IMR-90 (cell line): Measurements from ENCODE around the gene SAFB2.

Experiments
- CTCF ChIP-seq: conservative IDR thresholded peaks from 2 replicates; pipeline ENCODE4 v1.5.1; 2012; ENCODE audit warnings: mild to moderate bottlenecking, low read depth, low read length, improper control_type of control experiment
- ELK1 ChIP-seq: fragments of 150-350 bp; IDR thresholded peaks from 2 replicates; pipeline ENCODE4 v1.6.1; 2016; ENCODE audit warnings: low read depth, mild to moderate bottlenecking, low read length, moderate library complexity, borderline replicate concordance
- POLR2A ChIP-seq: IDR thresholded peaks from 2 replicates; pipeline ENCODE4 v1.6.1; 2012; ENCODE audit warnings: mild to moderate bottlenecking, low read depth, low read length
- RAD21 ChIP-seq: IDR thresholded peaks from 2 replicates; pipeline ENCODE4 v1.6.1; 2012; ENCODE audit warnings: low read length, improper control_type of control experiment
- SMC3 ChIP-seq: fragments of 150-350 bp; IDR thresholded peaks from 2 replicates; pipeline ENCODE4 v1.6.1; 2016; ENCODE audit warnings: low read depth, mild to moderate bottlenecking, antibody characterized with exemption, low read length, moderate library complexity
- USF2 ChIP-seq: fragments of 150-350 bp; IDR thresholded peaks from 2 replicates; pipeline ENCODE4 v1.6.1; 2017; ENCODE audit warnings: mild to moderate bottlenecking, antibody characterized with exemption, low read length, low read depth

- no peak for TF ChIP-seq POLR2A
- no peak for TF ChIP-seq CTCF
- no peak for TF ChIP-seq ELK1
- no peak for TF ChIP-seq SMC3
- no peak for TF ChIP-seq USF2
- TF ChIP-seq RAD21 = no peak
Measured at GRCh38 chr19:5631567-5632240, 9.1 kb upstream of the SAFB2 start.
